K562 (cell line): ENCODE results near the gene ARHGAP35. TPM values are rescaled to one million over a fixed set of nuclear protein-coding genes. Genes with fewer than 3 reads are reported as not detected.
A peak's percentile ranks its signal among the peaks of the same experiment; 100 is the strongest.

Experiments
- E2F4 ChIP-seq: sonication (generic); formaldehyde crosslinking; IDR thresholded peaks from 2 replicates; pipeline ENCODE4 v1.8.0; 2022; ENCODE audit warnings: mild to moderate bottlenecking, low read depth, missing genetic modification reagents
- GTF2F1 ChIP-seq: IDR thresholded peaks from 2 replicates; pipeline ENCODE4 v1.6.1; 2011; ENCODE audit warnings: low read depth, low read length, improper control_type of control experiment
- HDAC8 ChIP-seq: fragments of 450-650 bp; IDR thresholded peaks from 2 replicates; pipeline ENCODE4 v1.6.1; 2016; ENCODE audit warnings: mild to moderate bottlenecking, missing genetic modification characterization, moderate library complexity, missing compliant biosample characterization
- MBD2 ChIP-seq: sonication (generic); IDR thresholded peaks from 2 replicates; pipeline ENCODE4 v1.6.1; 2016; ENCODE audit warnings: low read depth, borderline replicate concordance
- POLR2G ChIP-seq: fragments of 200-400 bp; formaldehyde crosslinking; IDR thresholded peaks from 2 replicates; pipeline ENCODE4 v1.6.1; 2017; ENCODE audit warnings: low read depth, mild to moderate bottlenecking, antibody characterized with exemption, low read length, moderate library complexity
- RBM34 ChIP-seq: fragments of 200-400 bp; formaldehyde crosslinking; IDR thresholded peaks from 2 replicates; pipeline ENCODE4 v1.6.1; 2018; ENCODE audit warnings: low read length, borderline replicate concordance; ENCODE audit not compliant: insufficient read depth
- TCF7 ChIP-seq: sonication (generic); IDR thresholded peaks from 2 replicates; pipeline ENCODE4 v1.6.1; 2016; ENCODE audit warnings: antibody characterized with exemption, borderline replicate concordance
- VEZF1 ChIP-seq: fragments of 200-800 bp; sonication (Bioruptor generic); IDR thresholded peaks from 2 replicates; pipeline ENCODE4 v1.6.1; 2017; ENCODE audit warnings: missing genetic modification characterization, missing compliant biosample characterization
- ZC3H8 ChIP-seq: fragments of 450-650 bp; IDR thresholded peaks from 2 replicates; pipeline ENCODE4 v1.6.1; 2017
- ZNF583 ChIP-seq: fragments of 250-450 bp; sonication (Bioruptor Pico); IDR thresholded peaks from 2 replicates; pipeline ENCODE4 v1.4.0; 2020
- polyA plus RNA-seq, 8 experiments: library from polyadenylated mRNA; depleted of rRNA in 4 of 8; stranded (reverse) in 5 of 8; unstranded in 3 of 8; fragments of >200 nt; fragmentation: Nextera tagmentation in 2 of 8; fragmentation: Illumina TruSeq in 1 of 8; extraction: Ambion mirVana in 2 of 8; extraction: Trizol in 1 of 8; gene quantifications; 2 replicates each; pipeline versions ENCODE4 v1.2.1 to v1.2.3, GENCODE V29; 2011 to 2014; ENCODE audit warnings: inconsistent platforms in 1 of 8, missing spikeins in 1 of 8
- total RNA-seq, 7 experiments: library from RNA; depleted of rRNA in 6 of 7; stranded (reverse); fragments of >200 nt in 6 of 7; fragmentation: Illumina TruSeq in 2 of 7; extraction: Trizol in 2 of 7; gene quantifications; 2 replicates each; pipeline versions ENCODE4 v1.2.1 to v1.2.3, GENCODE V29; 2011 to 2021; ENCODE audit warnings: low replicate concordance in 1 of 7
- TF ChIP-seq, protein P1 (sequence below): fragments of 250-450 bp; sonication (Bioruptor Pico); IDR thresholded peaks from 2 replicates; pipeline ENCODE4 v1.5.0; 2021; ENCODE audit warnings: mild to moderate bottlenecking, moderate library complexity
- TF ChIP-seq, protein P2 (sequence below), 2 experiments: fragments of 450-650 bp; formaldehyde crosslinking in 1 of 2; IDR thresholded peaks; 2 replicates each; pipeline versions ENCODE4 v1.4.0 to v1.6.1; 2014 to 2020; ENCODE audit warnings: mild to moderate bottlenecking in 2 of 2, borderline replicate concordance in 1 of 2, low read depth in 1 of 2

The ARHGAP35 gene
- total and polyA plus RNA-seq, 9 of the 15 experiments (the other 6 are each of a cell fraction or from before 2014, with no cell fraction given): 0.27 to 26.4 (median 10.2) TPM

- peak; percentile 86 for TF ChIP-seq VEZF1
- TF ChIP-seq POLR2G: peak; percentile 98
- TF ChIP-seq, protein P1, sequence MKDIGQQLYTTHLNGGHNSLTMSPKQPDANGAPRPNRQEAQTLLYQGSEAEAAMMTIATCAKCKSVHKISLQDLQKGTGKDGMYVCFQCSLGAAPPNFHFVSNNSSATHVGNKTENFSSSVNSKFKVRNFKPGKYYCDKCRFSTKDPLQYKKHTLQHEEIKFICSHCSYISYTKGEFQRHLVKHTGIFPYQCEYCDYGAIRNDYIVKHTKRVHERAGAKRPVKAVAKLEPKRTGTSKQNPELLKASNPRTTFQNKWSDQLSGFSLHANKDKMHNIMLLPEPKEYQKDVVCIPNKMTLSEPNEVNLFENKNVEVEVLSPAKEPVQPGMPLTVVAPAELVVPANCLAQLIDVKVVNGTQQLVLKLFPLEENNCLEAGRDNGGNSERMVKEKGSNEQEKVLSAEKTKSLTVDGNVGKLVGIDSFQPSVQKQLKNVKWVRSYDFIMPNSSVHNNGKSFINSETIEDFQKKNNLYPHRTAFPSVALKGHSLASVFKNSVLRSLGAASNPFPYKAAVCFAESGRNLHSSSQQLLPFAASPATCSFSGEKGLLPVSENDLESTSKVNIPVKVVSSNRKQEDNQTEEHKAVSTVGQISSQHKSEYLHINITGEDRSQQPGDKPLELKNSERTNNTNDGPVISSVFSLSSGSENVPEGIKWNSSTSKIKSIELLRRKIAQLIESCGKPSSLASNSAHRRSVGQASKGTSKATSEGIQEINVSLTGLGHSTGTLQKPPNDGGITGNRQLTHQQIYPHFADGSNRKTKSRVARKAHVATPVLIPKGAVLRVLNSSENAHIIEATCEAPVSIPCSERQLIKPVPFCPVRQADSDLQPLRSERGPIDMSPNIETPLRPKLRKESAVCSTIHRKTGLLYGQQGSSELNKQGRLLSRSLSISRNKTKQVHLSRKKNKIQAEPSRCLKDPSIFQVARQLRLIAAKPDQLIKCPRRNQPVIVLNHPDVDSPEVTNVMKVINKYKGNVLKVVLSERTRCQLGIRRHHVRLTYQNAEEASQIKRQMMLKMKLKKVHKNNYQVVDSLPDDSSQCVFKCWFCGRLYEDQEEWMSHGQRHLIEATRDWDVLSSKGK (CRISPR knock-in tag): no peak
- no peak for TF ChIP-seq TCF7
- no peak for TF ChIP-seq ZC3H8
- TF ChIP-seq, protein P2, sequence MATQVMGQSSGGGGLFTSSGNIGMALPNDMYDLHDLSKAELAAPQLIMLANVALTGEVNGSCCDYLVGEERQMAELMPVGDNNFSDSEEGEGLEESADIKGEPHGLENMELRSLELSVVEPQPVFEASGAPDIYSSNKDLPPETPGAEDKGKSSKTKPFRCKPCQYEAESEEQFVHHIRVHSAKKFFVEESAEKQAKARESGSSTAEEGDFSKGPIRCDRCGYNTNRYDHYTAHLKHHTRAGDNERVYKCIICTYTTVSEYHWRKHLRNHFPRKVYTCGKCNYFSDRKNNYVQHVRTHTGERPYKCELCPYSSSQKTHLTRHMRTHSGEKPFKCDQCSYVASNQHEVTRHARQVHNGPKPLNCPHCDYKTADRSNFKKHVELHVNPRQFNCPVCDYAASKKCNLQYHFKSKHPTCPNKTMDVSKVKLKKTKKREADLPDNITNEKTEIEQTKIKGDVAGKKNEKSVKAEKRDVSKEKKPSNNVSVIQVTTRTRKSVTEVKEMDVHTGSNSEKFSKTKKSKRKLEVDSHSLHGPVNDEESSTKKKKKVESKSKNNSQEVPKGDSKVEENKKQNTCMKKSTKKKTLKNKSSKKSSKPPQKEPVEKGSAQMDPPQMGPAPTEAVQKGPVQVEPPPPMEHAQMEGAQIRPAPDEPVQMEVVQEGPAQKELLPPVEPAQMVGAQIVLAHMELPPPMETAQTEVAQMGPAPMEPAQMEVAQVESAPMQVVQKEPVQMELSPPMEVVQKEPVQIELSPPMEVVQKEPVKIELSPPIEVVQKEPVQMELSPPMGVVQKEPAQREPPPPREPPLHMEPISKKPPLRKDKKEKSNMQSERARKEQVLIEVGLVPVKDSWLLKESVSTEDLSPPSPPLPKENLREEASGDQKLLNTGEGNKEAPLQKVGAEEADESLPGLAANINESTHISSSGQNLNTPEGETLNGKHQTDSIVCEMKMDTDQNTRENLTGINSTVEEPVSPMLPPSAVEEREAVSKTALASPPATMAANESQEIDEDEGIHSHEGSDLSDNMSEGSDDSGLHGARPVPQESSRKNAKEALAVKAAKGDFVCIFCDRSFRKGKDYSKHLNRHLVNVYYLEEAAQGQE (IDR thresholded peaks at IDR 0.05; ENCODE audit: borderline replicate concordance): 0 out of 2 replicates have a peak, but pooled peaks have one; percentile 2
- TF ChIP-seq, protein P2 (CRISPR knock-in tag; IDR thresholded peaks at IDR 0.05; ENCODE audit: low read depth): peak; percentile 60; the same call in 1 of the 2 replicates
- no peak for TF ChIP-seq RBM34
- TF ChIP-seq MBD2: no peak; the same call in 1 of the 2 replicates
- TF ChIP-seq ZNF583 (CRISPR knock-in tag): 0 out of 2 replicates have a peak, but pooled peaks have one; percentile 39
- peak; percentile 64; the same call in 1 of the 2 replicates for TF ChIP-seq GTF2F1
- TF ChIP-seq HDAC8 (tag): no peak
- peak; percentile 47; the same call in 1 of the 2 replicates for TF ChIP-seq E2F4 (CRISPR knock-in tag)
Measured at GRCh38 chr19:46860125-46860845, 512 bp upstream of the ARHGAP35 start (continued).
